H1 (cell line): Measurements from ENCODE around the gene GLB1L2. TPM values are rescaled to one million over a fixed set of nuclear protein-coding genes. Genes with fewer than 3 reads are reported as not detected.

ENCODE experiments used
- CTCF ChIA-PET: fragments of 300-600 bp; sonication (Branson Sonifier 250); formaldehyde crosslinking; loops from one replicate; lab custom pipeline; 2021; ENCODE audit not compliant: partially characterized antibody; lab: Charles Lee
- POLR2A ChIA-PET: fragments of 300-600 bp; sonication (Branson Sonifier 250); formaldehyde crosslinking; loops from one replicate; lab custom pipeline; 2021; ENCODE audit warnings: inconsistent platforms; ENCODE audit not compliant: partially characterized antibody; lab: Charles Lee
- DNase-seq, 2 experiments: peaks; one replicate each; pipeline versions ENCODE4 v3.0.0 to v3.0.0-alpha.2; 2010 to 2022; ENCODE audit warnings: low spot score in 2 of 2, low read depth in 1 of 2, mixed read lengths in 1 of 2
- FAIRE-seq: peaks from 2 replicates; lab custom pipeline; 2011; peaks lifted over from hg19 to GRCh38; lab: Jason Lieb, UNC
- H2AFZ ChIP-seq: 2 replicates; pipeline ENCODE4 v1.8.1; 2012; ENCODE audit warnings: low read length, inconsistent platforms
- H2AK5ac ChIP-seq: 2 replicates; pipeline ENCODE4 v1.6.1; 2013; ENCODE audit warnings: low read depth, low read length
- H2BK120ac ChIP-seq: replicated peaks from 2 replicates; pipeline ENCODE3; 2013; ENCODE audit warnings: low read depth, low read length, inconsistent platforms
- H2BK12ac ChIP-seq: 2 replicates; pipeline ENCODE4 v1.6.1; 2013; ENCODE audit warnings: low read depth, low read length
- H2BK15ac ChIP-seq: 2 replicates; pipeline ENCODE4 v1.6.1; 2013; ENCODE audit warnings: low read length
- H2BK20ac ChIP-seq: 2 replicates; pipeline ENCODE4 v1.6.1; 2013; ENCODE audit warnings: low read length
- H2BK5ac ChIP-seq: 2 replicates; pipeline ENCODE4 v1.6.1; 2013; ENCODE audit warnings: low read depth, low read length
- H3K14ac ChIP-seq: 2 replicates; pipeline ENCODE4 v1.6.1; 2013; ENCODE audit warnings: inconsistent platforms; ENCODE audit not compliant: insufficient read length
- H3K18ac ChIP-seq: 2 replicates; pipeline ENCODE4 v1.6.1; 2013; ENCODE audit warnings: low read length; ENCODE audit errors: extremely low read depth
- H3K23ac ChIP-seq: 2 replicates; pipeline ENCODE4 v1.6.1; 2013; ENCODE audit warnings: inconsistent platforms; ENCODE audit not compliant: insufficient read length
- H3K23me2 ChIP-seq: 2 replicates; pipeline ENCODE4 v1.6.1; 2013; ENCODE audit warnings: low read depth, low read length
- H3K27ac ChIP-seq: 2 replicates; pipeline ENCODE4 v1.6.1; 2011; ENCODE audit warnings: low read depth, low read length, inconsistent platforms
- H3K27me3 ChIP-seq, 4 experiments: replicated peaks in 1 of 4; 1 replicate in 1 of 4; 2 replicates in 3 of 4; pipeline versions ENCODE4 v1.6.1 to v1.8.1; 2011 to 2013; ENCODE audit warnings: low read length in 3 of 4, mild to moderate bottlenecking in 3 of 4, inconsistent platforms in 2 of 4, mixed read lengths in 2 of 4, moderate library complexity in 1 of 4; ENCODE audit not compliant: control insufficient read depth in 3 of 4, insufficient read depth in 3 of 4; ENCODE audit errors: extremely low read depth in 1 of 4
- H3K36me3 ChIP-seq, 4 experiments: 2 replicates each; pipeline versions ENCODE4 v1.6.1 to v1.8.1; 2011 to 2013; ENCODE audit warnings: mild to moderate bottlenecking in 4 of 4, low read length in 3 of 4, moderate library complexity in 2 of 4, control low read depth in 1 of 4, inconsistent platforms in 1 of 4; ENCODE audit not compliant: insufficient read depth in 4 of 4, control insufficient read depth in 2 of 4
- H3K4ac ChIP-seq: replicated peaks from 2 replicates; pipeline ENCODE3; 2013; ENCODE audit warnings: low read length, low read depth, mixed read lengths, inconsistent platforms; ENCODE audit not compliant: insufficient read length
- H3K4me1 ChIP-seq, 4 experiments: replicated peaks in 1 of 4; 1 replicate in 1 of 4; 2 replicates in 3 of 4; pipeline versions ENCODE4 v1.6.1 to v1.8.1; 2011 to 2013; ENCODE audit warnings: low read length in 3 of 4, inconsistent platforms in 2 of 4, mixed read lengths in 1 of 4; ENCODE audit not compliant: insufficient read depth in 4 of 4, control insufficient read depth in 3 of 4
- H3K4me2 ChIP-seq, 2 experiments: 2 replicates each; pipeline versions ENCODE4 v1.6.1 to v1.8.1; 2011 to 2013; ENCODE audit warnings: low read depth in 2 of 2, low read length in 2 of 2, control low read depth in 1 of 2, inconsistent platforms in 1 of 2, mild to moderate bottlenecking in 1 of 2; ENCODE audit not compliant: insufficient read depth in 1 of 2
- H3K4me3 ChIP-seq, 4 experiments: fragments of 200-600, 300-600 bp in 1 of 4; sonication (generic), shearing (Covaris generic), sonication (Bioruptor Twin) in 1 of 4; 2 replicates each; pipeline versions ENCODE4 v1.5.1 to v1.8.1; 2011 to 2016; ENCODE audit warnings: low read length in 4 of 4, low read depth in 3 of 4, control low read depth in 2 of 4, inconsistent platforms in 2 of 4, mild to moderate bottlenecking in 2 of 4, mixed read lengths in 1 of 4, moderate library complexity in 1 of 4; ENCODE audit not compliant: insufficient read depth in 2 of 4; ENCODE audit errors: extremely low read depth in 1 of 4
- H3K56ac ChIP-seq: replicated peaks from 2 replicates; pipeline ENCODE3; 2013; ENCODE audit warnings: low read depth, mild to moderate bottlenecking, mixed read lengths, low read length, inconsistent platforms; ENCODE audit not compliant: insufficient read length
- H3K79me1 ChIP-seq: 2 replicates; pipeline ENCODE4 v1.6.1; 2013; ENCODE audit warnings: low read depth, low read length, control low read depth
- H3K79me2 ChIP-seq, 2 experiments: 2 replicates each; pipeline versions ENCODE4 v1.6.1 to v1.8.1; 2012 to 2013; ENCODE audit warnings: low read length in 2 of 2, mild to moderate bottlenecking in 2 of 2, inconsistent platforms in 1 of 2; ENCODE audit not compliant: insufficient read depth in 2 of 2, control insufficient read depth in 1 of 2
- H3K9ac ChIP-seq, 4 experiments: replicated peaks in 1 of 4; 1 replicate in 1 of 4; 2 replicates in 3 of 4; pipeline versions ENCODE4 v1.6.1 to v1.8.1; 2011 to 2013; ENCODE audit warnings: low read depth in 3 of 4, low read length in 3 of 4, control low read depth in 2 of 4, mild to moderate bottlenecking in 2 of 4, moderate library complexity in 2 of 4, inconsistent platforms in 1 of 4; ENCODE audit errors: extremely low read depth in 1 of 4
- H3K9me3 ChIP-seq, 2 experiments: 2 replicates each; pipeline versions ENCODE4 v1.6.1 to v1.8.1; 2012 to 2013; ENCODE audit warnings: mild to moderate bottlenecking in 2 of 2, moderate library complexity in 2 of 2, control low read depth in 1 of 2, inconsistent platforms in 1 of 2, low read depth in 1 of 2, low read length in 1 of 2, mixed read lengths in 1 of 2; ENCODE audit not compliant: insufficient read depth in 2 of 2
- H4K20me1 ChIP-seq, 2 experiments: replicated peaks in 1 of 2; 2 replicates each; pipeline versions ENCODE3 to v1.8.1; 2011 to 2013; ENCODE audit warnings: inconsistent platforms in 2 of 2, low read length in 2 of 2, mild to moderate bottlenecking in 1 of 2; ENCODE audit not compliant: insufficient read depth in 2 of 2, control insufficient read depth in 1 of 2
- H4K5ac ChIP-seq: 2 replicates; pipeline ENCODE4 v1.6.1; 2013; ENCODE audit warnings: low read length, low read depth, mixed read lengths, inconsistent platforms; ENCODE audit not compliant: insufficient read length
- H4K8ac ChIP-seq: 2 replicates; pipeline ENCODE4 v1.8.0; 2013; ENCODE audit warnings: mild to moderate bottlenecking, moderate library complexity, low read length, inconsistent platforms; ENCODE audit not compliant: insufficient read depth; ENCODE audit errors: extremely low read depth
- H4K91ac ChIP-seq: replicated peaks from 2 replicates; pipeline ENCODE3; 2013; ENCODE audit warnings: low read length, mixed read lengths, inconsistent platforms; ENCODE audit not compliant: insufficient read length
- MAFK ChIP-seq: IDR thresholded peaks from 2 replicates; pipeline ENCODE4 v1.6.1; 2012; ENCODE audit warnings: low read depth, mild to moderate bottlenecking, improper control_type of control experiment, low read length
- TEAD4 ChIP-seq: IDR thresholded peaks from 2 replicates; pipeline ENCODE4 v1.6.1; 2012; ENCODE audit warnings: low read depth, low read length, inconsistent platforms, mixed read lengths
- WGBS, 2 experiments: shearing (Covaris generic) in 1 of 2; methylation state at CpG; one replicate each; pipeline versions ENCODE4 v1.1.6 to v1.1.7; 2013 to 2015; ENCODE audit warnings: low lambda C conversion rate in 2 of 2, mixed read lengths in 2 of 2, inconsistent platforms in 1 of 2, low coverage in 1 of 2, missing lambda C conversion rate in 1 of 2; ENCODE audit not compliant: insufficient replicate concordance in 2 of 2, insufficient coverage in 1 of 2, insufficient read length in 1 of 2; ENCODE audit errors: extremely low coverage in 1 of 2, missing lambda C conversion rate in 1 of 2; 5-methylcytosine and 5-hydroxymethylcytosine counted together
- polyA plus RNA-seq, 7 experiments: library from polyadenylated mRNA; depleted of rRNA in 3 of 7; stranded (reverse) in 5 of 7; unstranded in 2 of 7; fragments of >200 nt in 5 of 7; fragments of 200-250 nt in 2 of 7; gene quantifications; 1 replicate in 5 of 7; 2 replicates in 1 of 7; 4 replicates in 1 of 7; pipeline versions ENCODE4 v1.2.1 to v1.2.3, GENCODE V29; 2011 to 2013; ENCODE audit warnings: missing spikeins in 2 of 7, mixed read lengths in 2 of 7
- total RNA-seq: library from RNA; stranded (reverse); fragmentation: NEBNext Ultra II Directional; extraction: Animal tissue kit (Norgen Biotek cat#: 25700); gene quantifications from 2 replicates; pipeline ENCODE4 v1.2.1, GENCODE V29; 2021

The GLB1L2 gene
- total and polyA plus RNA-seq, 2 of the 8 experiments (the other 6 are each of a cell fraction or from before 2014, with no cell fraction given) = 4.4 to 7.9 TPM

DNA sequence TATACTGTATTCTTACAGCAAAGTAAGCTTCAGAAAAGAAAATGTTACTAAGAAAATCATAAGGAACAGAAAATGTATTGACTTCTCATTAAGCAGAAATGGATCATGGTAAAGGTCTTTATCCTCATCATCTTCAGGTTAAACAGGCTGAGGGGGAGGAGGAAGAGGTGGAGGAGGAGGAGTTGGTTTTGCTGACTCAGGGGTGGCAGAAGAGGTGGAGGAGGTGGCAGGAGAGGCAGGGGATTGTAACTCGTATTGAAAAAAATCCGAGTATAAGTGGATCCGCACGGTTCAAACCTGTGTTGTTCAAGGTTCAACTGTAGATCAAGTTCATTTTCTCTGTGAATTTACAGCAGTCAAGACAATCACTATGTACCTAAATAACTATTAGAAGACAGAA lies 42.6 kb upstream of the GLB1L2 start:
- H3K4me1 ChIP-seq = no peaks in the 10 kb centered on the region; a peak in 1 of 7 replicates
- H3K23me2 ChIP-seq = no peaks in the 10 kb centered on the region
- no peak overlapping the region for H3K4me3 ChIP-seq
- no peak overlapping the region for H2BK5ac ChIP-seq
- no peak overlapping the region for H4K91ac ChIP-seq
- no peak overlapping the region for H2AK5ac ChIP-seq
- H2BK20ac ChIP-seq = no peak overlapping the region
- no peak for FAIRE-seq
- H3K27ac ChIP-seq = no peak overlapping the region
- 77% methylated on average over 4 of the region's 4 CpGs; no CpG with 5 or more reads in 1 of the 2 experiments for WGBS, 2 experiments
- no peak overlapping the region for H2BK15ac ChIP-seq
- peak; percentile 69 for TF ChIP-seq MAFK
- no peak for TF ChIP-seq TEAD4
- H4K5ac ChIP-seq = no peak overlapping the region
- no peaks in the 10 kb centered on the region; a peak in 1 of 7 replicates for H3K27me3 ChIP-seq
- peaks cover 4 to 15% (median 10%) of the 10 kb centered on the region in 4 experiments; a peak in 6 of 8 replicates for H3K36me3 ChIP-seq
- POLR2A ChIA-PET = interaction anchor here (1.2 to 6.0 kb wide), 4 partner anchors 8 to 21 kb away, joined by 3 to 42 read pairs (median 6); partner anchors contain the start of gene GLB1L3
- H3K4me2 ChIP-seq = no peak overlapping the region
- no peaks in the 10 kb centered on the region for H3K9me3 ChIP-seq
- no peak overlapping the region for H2BK120ac ChIP-seq
- no peak overlapping the region for H3K23ac ChIP-seq
- CTCF ChIA-PET = interaction anchor here (1.3 to 4.3 kb wide), 4 partner anchors 11 to 27 kb away, joined by 3 to 26 read pairs (median 9); no protein-coding TSS in a partner anchor
- no peak overlapping the region for H3K9ac ChIP-seq
- no peak overlapping the region for H3K14ac ChIP-seq
- H4K8ac ChIP-seq = no peak overlapping the region
- no peak for DNase-seq
- no peaks in the 10 kb centered on the region for H3K79me1 ChIP-seq
- H3K4ac ChIP-seq = no peak overlapping the region
- no peaks in the 10 kb centered on the region for H3K79me2 ChIP-seq
- no peak overlapping the region for H2AFZ ChIP-seq
- no peaks in the 10 kb centered on the region for H4K20me1 ChIP-seq
- no peak overlapping the region for H3K18ac ChIP-seq
- no peak overlapping the region for H2BK12ac ChIP-seq
- H3K56ac ChIP-seq = no peak overlapping the region
